Activated T-cell treated with anti-CD3 and anti-CD28 coated beads, Interleukin-2, amount 50 U/mL, for 4 hours (primary cell): ENCODE results near the gene CELF5. TPM values are rescaled to one million over a fixed set of nuclear protein-coding genes. Genes with fewer than 3 reads are reported as not detected.
"Not testable (repeated sequence)": the region's sequence is repeated elsewhere in the genome, so short reads cannot be mapped to it uniquely, and the experiment has no call there.

Source experiments
- ATAC-seq, 2 donors: fragments of 200-7000 bp; cut with Tn5 transposase; one replicate each; pipeline ENCODE4 v1.10.0; 2021
- DNase-seq: peaks from one replicate; pipeline ENCODE4 v3.0.0-alpha.2; 2020
- H3K27me3 Mint-ChIP-seq: one replicate; pipeline ENCODE4 v1.8.0; 2021; ENCODE audit warnings: low read depth, mixed read lengths
- H3K36me3 Mint-ChIP-seq: one replicate; pipeline ENCODE4 v1.8.0; 2022; ENCODE audit warnings: mixed read lengths; ENCODE audit not compliant: insufficient read depth
- H3K4me1 Mint-ChIP-seq: one replicate; pipeline ENCODE4 v1.8.0; 2021; ENCODE audit warnings: low read depth, mixed read lengths
- H3K4me3 Mint-ChIP-seq: one replicate; pipeline ENCODE4 v1.8.0; 2021; ENCODE audit warnings: mild to moderate bottlenecking, moderate library complexity, mixed read lengths
- H3K9me3 Mint-ChIP-seq: one replicate; pipeline ENCODE4 v1.8.0; 2021; ENCODE audit warnings: mixed read lengths
- total RNA-seq, 3 donors: library from RNA; stranded (reverse); gene quantifications; one replicate each; pipeline ENCODE4 v1.2.1, GENCODE V29; 2021

Gene CELF5
- total RNA-seq, 3 donors from 2014 or later, result 0.05 to 0.38 TPM; not detected in 1

- no peaks in the 10 kb centered on the region for H3K36me3 Mint-ChIP-seq
- no peaks in the 10 kb centered on the region for H3K9me3 Mint-ChIP-seq
- H3K27me3 Mint-ChIP-seq, result peaks cover 20% of the 10 kb centered on the region
- H3K4me1 Mint-ChIP-seq, result no peaks in the 10 kb centered on the region
- no peak for ATAC-seq
- no peak for DNase-seq
- no peak overlapping the region for H3K4me3 Mint-ChIP-seq
These were observed 10.3 kb downstream of the CELF5 start for GRCh38 chr19:3234800-3235199.

DNA sequence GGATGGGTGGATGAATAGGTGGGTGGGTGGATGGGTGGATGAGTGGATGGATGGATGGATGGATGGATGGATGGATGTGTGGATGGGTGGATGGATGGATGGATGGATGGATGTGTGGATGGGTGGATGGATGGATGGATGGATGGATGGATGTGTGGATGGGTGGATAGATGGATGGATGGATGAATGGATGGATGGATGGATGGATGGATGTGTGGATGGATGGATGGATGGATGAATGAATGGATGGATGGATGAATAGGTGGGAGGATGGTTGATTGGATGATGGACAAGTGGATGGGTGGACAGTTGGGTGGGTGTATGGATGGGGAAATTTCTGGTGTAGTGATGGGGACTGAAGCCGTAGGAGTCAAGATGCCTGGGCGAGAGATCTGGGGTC, 11.1 kb downstream of the CELF5 start:
- ATAC-seq, H3K4me3 Mint-ChIP-seq, H3K4me1 Mint-ChIP-seq, H3K36me3 Mint-ChIP-seq, H3K9me3 Mint-ChIP-seq, DNase-seq: not testable (repeated sequence)
- H3K27me3 Mint-ChIP-seq, result peaks cover 20% of the 10 kb centered on the region

- H3K36me3 Mint-ChIP-seq, result no peaks in the 10 kb centered on the region
- ATAC-seq, result no peak
- H3K27me3 Mint-ChIP-seq, result peaks cover 20% of the 10 kb centered on the region
- no peak overlapping the region for H3K4me3 Mint-ChIP-seq
- H3K4me1 Mint-ChIP-seq, result no peaks in the 10 kb centered on the region
- DNase-seq, result no peak
- H3K9me3 Mint-ChIP-seq, result no peaks in the 10 kb centered on the region
These were observed 11.8 kb downstream of the CELF5 start for GRCh38 chr19:3236272-3236671.

DNA sequence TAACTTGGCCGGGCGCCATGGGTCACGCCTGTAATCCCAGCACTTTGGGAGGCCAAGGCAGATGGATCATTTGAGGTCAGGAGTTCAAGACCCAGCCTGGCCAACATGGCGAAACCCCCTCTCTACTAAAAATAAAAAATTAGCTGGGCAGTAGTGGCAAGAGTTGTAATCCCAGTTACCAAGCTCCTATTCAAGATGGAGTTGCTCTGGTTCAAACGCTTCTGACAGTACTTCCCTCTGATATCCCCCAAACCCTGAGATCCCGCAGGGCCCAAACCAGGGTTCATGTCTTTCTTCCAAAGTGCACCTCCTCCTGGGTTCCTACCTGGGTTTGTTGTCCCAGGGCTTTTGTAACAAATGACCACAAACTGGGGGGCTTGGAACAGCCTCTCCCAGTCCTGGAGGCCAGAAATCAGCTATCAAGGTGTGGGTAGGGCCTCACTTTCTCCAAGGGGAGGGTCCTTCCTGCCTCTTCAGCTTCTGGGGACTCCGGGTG, 13.7 kb downstream of the CELF5 start:
- no peaks in the 10 kb centered on the region for H3K9me3 Mint-ChIP-seq
- no peak for DNase-seq
- peaks cover 10% of the 10 kb centered on the region for H3K27me3 Mint-ChIP-seq
- H3K4me3 Mint-ChIP-seq, result no peak overlapping the region
- no peaks in the 10 kb centered on the region for H3K4me1 Mint-ChIP-seq
- ATAC-seq, result no peak
- H3K36me3 Mint-ChIP-seq, result no peaks in the 10 kb centered on the region

DNA sequence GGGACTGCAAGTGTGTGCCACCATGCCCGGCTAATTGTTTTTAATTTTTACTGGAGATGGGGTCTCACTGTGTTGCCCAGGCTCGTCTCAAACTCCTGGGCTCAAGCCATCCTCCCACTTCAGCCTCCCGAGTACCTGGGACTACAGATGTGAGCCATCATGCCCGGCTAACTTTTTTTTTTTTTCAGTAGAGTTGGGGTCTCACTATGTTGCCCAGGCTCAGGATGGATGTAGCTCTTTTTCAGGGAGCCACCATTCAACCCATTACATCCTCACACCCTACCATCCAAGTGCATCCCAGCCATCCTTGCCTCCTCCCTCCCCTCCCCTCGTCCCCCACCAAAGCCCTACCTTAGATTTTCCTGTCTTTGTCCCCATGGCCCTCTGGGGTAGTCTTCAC, 14.9 kb downstream of the CELF5 start:
- no peaks in the 10 kb centered on the region for H3K4me1 Mint-ChIP-seq
- no peak overlapping the region for H3K4me3 Mint-ChIP-seq
- ATAC-seq (no peak), DNase-seq (no peak)
- H3K27me3 Mint-ChIP-seq, result peaks cover 6% of the 10 kb centered on the region
- H3K9me3 Mint-ChIP-seq, result no peaks in the 10 kb centered on the region
- H3K36me3 Mint-ChIP-seq, result no peaks in the 10 kb centered on the region

- Mint-ChIP-seq H3K4me1 (no peaks in the 10 kb centered on the region), H3K9me3 (no peaks in the 10 kb centered on the region), H3K36me3 (no peaks in the 10 kb centered on the region), H3K4me3 (no peak overlapping the region), H3K27me3 (peaks cover 3% of the 10 kb centered on the region)
- ATAC-seq, result peak; percentile 40 to 48
- no peak for DNase-seq
These were observed 19.6 kb downstream of the CELF5 start for GRCh38 chr19:3243819-3244700.

GRCh38 chr19:3245050-3245449, 20.6 kb downstream of the CELF5 start:
- DNase-seq, result no peak
- Mint-ChIP-seq H3K4me1 (no peaks in the 10 kb centered on the region), H3K36me3 (no peaks in the 10 kb centered on the region), H3K4me3 (no peak overlapping the region), H3K27me3 (peaks cover 7% of the 10 kb centered on the region), H3K9me3 (no peaks in the 10 kb centered on the region)
- no peak for ATAC-seq

GRCh38 chr19:3248728-3249326, 24.4 kb downstream of the CELF5 start:
- no peak overlapping the region for H3K4me3 Mint-ChIP-seq
- H3K9me3 Mint-ChIP-seq, result peaks cover 4% of the 10 kb centered on the region
- H3K27me3 Mint-ChIP-seq, result peaks cover 21% of the 10 kb centered on the region
- DNase-seq (no peak), ATAC-seq (no peak)
- H3K36me3 Mint-ChIP-seq, result no peaks in the 10 kb centered on the region
- no peaks in the 10 kb centered on the region for H3K4me1 Mint-ChIP-seq

DNA sequence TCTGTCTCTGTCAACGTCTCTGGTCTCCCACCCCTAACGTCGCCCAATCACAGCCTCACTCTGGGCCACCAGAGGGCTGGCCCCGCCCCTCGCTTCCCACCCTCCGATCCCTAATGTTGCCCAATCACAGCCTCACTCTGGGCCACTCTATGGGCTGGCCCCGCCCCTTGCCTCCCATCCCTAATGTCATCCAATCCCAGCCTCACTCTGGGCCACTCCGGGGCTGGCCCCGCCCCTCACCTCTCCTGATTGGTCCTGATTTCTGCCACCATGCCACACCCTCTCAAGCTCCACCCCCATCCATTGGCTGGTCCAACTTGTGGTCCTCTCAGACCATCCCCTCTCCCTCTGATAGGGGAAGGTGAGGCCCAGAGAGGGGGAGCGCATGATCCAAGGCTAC, 24.9 kb downstream of the CELF5 start:
- ATAC-seq, result peak; percentile 67 to 79
- Mint-ChIP-seq H3K4me1 (no peaks in the 10 kb centered on the region), H3K27me3 (peaks cover 21% of the 10 kb centered on the region), H3K9me3 (peaks cover 4% of the 10 kb centered on the region), H3K36me3 (no peaks in the 10 kb centered on the region), H3K4me3 (no peak overlapping the region)
- no peak for DNase-seq

DNA sequence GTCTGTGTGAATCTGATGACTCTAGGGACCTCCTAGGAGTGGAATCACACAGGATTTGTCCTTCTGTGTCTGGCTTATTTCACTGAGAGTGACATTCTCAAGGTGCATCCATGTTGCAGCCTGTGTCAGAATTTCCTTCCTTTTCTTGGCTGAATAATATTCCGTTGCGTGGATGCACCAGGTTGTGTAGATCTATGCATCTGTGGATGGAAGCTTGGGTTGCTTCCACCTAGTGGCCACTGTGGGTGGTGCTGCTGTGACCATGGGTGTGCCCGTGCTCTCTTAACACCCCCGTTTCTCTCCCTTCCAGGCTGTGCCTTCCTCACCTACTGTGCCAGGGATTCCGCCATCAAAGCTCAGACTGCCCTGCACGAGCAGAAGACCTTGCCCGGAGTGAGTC, 26.2 kb downstream of the CELF5 start:
- H3K36me3 Mint-ChIP-seq, result no peaks in the 10 kb centered on the region
- H3K27me3 Mint-ChIP-seq, result peaks cover 21% of the 10 kb centered on the region
- no peak overlapping the region for H3K4me3 Mint-ChIP-seq
- H3K4me1 Mint-ChIP-seq, result no peaks in the 10 kb centered on the region
- peak; percentile 77 to 79 for ATAC-seq
- H3K9me3 Mint-ChIP-seq, result peaks cover 4% of the 10 kb centered on the region
- DNase-seq, result peak; percentile 31

DNA sequence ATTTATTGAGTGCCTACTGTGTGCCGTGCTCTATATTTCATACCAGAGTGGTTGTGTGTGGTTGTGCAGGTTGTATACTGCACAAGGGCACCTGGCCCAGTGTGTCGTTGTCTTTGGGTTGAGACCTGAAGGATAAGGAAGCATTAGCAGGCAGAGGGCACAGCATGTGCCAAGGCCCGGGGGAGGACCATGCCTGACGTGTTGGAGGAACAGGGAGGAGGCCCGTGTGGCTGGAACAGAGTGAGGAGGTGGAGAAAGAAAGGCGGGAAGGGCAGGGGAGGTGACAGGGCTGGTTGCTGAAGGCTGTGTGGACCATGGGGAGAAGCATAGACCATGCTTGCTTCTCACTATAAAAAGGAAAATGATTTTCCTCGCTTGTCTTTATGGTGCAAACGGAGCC, 26.8 kb downstream of the CELF5 start:
- Mint-ChIP-seq H3K4me1 (no peaks in the 10 kb centered on the region), H3K9me3 (peaks cover 4% of the 10 kb centered on the region), H3K4me3 (no peak overlapping the region), H3K36me3 (no peaks in the 10 kb centered on the region), H3K27me3 (peaks cover 21% of the 10 kb centered on the region)
- ATAC-seq (no peak), DNase-seq (no peak)

- Mint-ChIP-seq H3K4me1 (no peaks in the 10 kb centered on the region), H3K27me3 (peaks cover 23% of the 10 kb centered on the region), H3K36me3 (no peaks in the 10 kb centered on the region), H3K4me3 (no peak overlapping the region), H3K9me3 (peaks cover 4% of the 10 kb centered on the region)
- DNase-seq (no peak), ATAC-seq (no peak)
These were observed 28.2 kb downstream of the CELF5 start for GRCh38 chr19:3252650-3253049.

DNA sequence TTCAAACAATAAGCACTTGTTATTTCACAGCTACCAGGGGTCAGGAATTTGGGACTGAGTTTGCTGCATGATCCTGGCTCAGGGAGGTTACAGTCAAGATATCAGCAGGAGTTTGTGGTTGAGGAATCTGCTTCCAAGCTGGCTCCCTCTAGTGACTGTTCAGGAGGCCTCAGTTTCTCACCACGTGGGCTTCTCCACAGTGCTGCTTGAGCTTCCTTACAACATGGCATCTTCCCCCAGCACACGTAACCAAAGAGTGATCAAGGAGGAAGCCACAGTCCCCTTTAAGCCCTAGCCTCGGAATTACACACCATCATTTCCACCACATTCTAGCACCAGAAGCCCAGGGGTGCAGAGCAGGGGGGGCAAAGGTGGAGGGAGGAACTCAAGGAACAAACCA, 28.8 kb downstream of the CELF5 start:
- no peak for DNase-seq
- H3K36me3 Mint-ChIP-seq, result no peaks in the 10 kb centered on the region
- peaks cover 4% of the 10 kb centered on the region for H3K9me3 Mint-ChIP-seq

GRCh38 chr19:3254520-3254919, 30.1 kb downstream of the CELF5 start:
- no peak for ATAC-seq
- DNase-seq, result no peak
- no peaks in the 10 kb centered on the region for H3K4me1 Mint-ChIP-seq
- H3K4me3 Mint-ChIP-seq, result no peak overlapping the region
- H3K9me3 Mint-ChIP-seq, result peaks cover 4% of the 10 kb centered on the region
- no peaks in the 10 kb centered on the region for H3K36me3 Mint-ChIP-seq
- peaks cover 23% of the 10 kb centered on the region for H3K27me3 Mint-ChIP-seq

More for the DNA sequence above, 28.8 kb downstream of the CELF5 start:
- no peak for ATAC-seq
- Mint-ChIP-seq H3K27me3 (peaks cover 23% of the 10 kb centered on the region), H3K4me3 (no peak overlapping the region), H3K4me1 (no peaks in the 10 kb centered on the region)

GRCh38 chr19:3257071-3257470, 32.6 kb downstream of the CELF5 start:
- no peak for DNase-seq
- no peaks in the 10 kb centered on the region for H3K36me3 Mint-ChIP-seq
- peaks cover 11% of the 10 kb centered on the region for H3K27me3 Mint-ChIP-seq
- no peaks in the 10 kb centered on the region for H3K4me1 Mint-ChIP-seq
- ATAC-seq, result no peak
- peaks cover 4% of the 10 kb centered on the region for H3K9me3 Mint-ChIP-seq
- H3K4me3 Mint-ChIP-seq, result no peak overlapping the region
